HepG2 (cell line): ENCODE results near the gene SNX2. TPM values are rescaled to one million over a fixed set of nuclear protein-coding genes. Genes with fewer than 3 reads are reported as not detected.

Experiments
- ATAC-seq: fragments of 200-7000 bp; cut with Tn5 transposase; 3 replicates; pipeline ENCODE4 v1.9.1; 2020; ENCODE audit warnings: mild to moderate bottlenecking, moderate library complexity
- BruUV-seq: library from RNA; stranded (reverse); fragments of 400-500 nt; replicated peaks from 2 replicates; lab custom pipeline; 2021; lab: Mats Ljungman, UMichigan
- CTCF ChIA-PET: fragments of 300-600 bp; formaldehyde crosslinking; extraction: SDS; loops from one replicate; lab custom pipeline; 2021; ENCODE audit warnings: low total read pairs, inconsistent platforms, low intra/inter-chr PET ratio; lab: Yijun Ruan, JAX
- POLR2A ChIA-PET: fragments of 350-600 bp; sonication (Branson Sonifier 250); formaldehyde crosslinking; loops from one replicate; lab custom pipeline; 2020; ENCODE audit warnings: antibody characterized with exemption, inconsistent platforms; lab: Yijun Ruan, JAX
- DNase-seq: peaks from one replicate; pipeline ENCODE4 v3.0.0-alpha.2; 2015; ENCODE audit warnings: low spot score
- FAIRE-seq: peaks from 3 replicates; lab custom pipeline; 2011; peaks lifted over from hg19 to GRCh38; lab: Jason Lieb, UNC
- H2AFZ ChIP-seq: one replicate; pipeline ENCODE4 v1.6.1; 2011; ENCODE audit warnings: low read length, inconsistent platforms
- H3K27ac ChIP-seq: fragments of 300-600 bp; 3 replicates; pipeline ENCODE4 v1.8.0; 2011; ENCODE audit warnings: mixed run types, mild to moderate bottlenecking, mixed read lengths, low read length, inconsistent platforms; ENCODE audit not compliant: insufficient read depth; ENCODE audit errors: extremely low read length
- H3K27me3 ChIP-seq, 2 experiments: fragments of 200-600 bp in 1 of 2; 2 replicates in 1 of 2; 3 replicates in 1 of 2; pipeline versions ENCODE4 v1.6.0 to v1.8.0; 2011; ENCODE audit warnings: low read length in 2 of 2, mild to moderate bottlenecking in 2 of 2, moderate library complexity in 2 of 2, inconsistent platforms in 1 of 2; ENCODE audit not compliant: insufficient read depth in 2 of 2, control insufficient read depth in 1 of 2
- H3K36me3 ChIP-seq, 2 experiments: fragments of 200-600 bp in 1 of 2; replicated peaks in 1 of 2; 2 replicates in 1 of 2; 3 replicates in 1 of 2; pipeline versions ENCODE4 v1.5.1 to v1.8.0; 2011; ENCODE audit warnings: low read length in 2 of 2, inconsistent platforms in 1 of 2; ENCODE audit not compliant: insufficient read depth in 2 of 2, control insufficient read depth in 1 of 2
- H3K4me1 ChIP-seq: 2 replicates; pipeline ENCODE4 v1.5.1; 2012; ENCODE audit warnings: low read length, inconsistent platforms; ENCODE audit not compliant: insufficient read depth
- H3K4me2 ChIP-seq: 2 replicates; pipeline ENCODE4 v1.6.0; 2011; ENCODE audit warnings: low read depth, low read length, inconsistent platforms
- H3K4me3 ChIP-seq, 3 experiments: fragments of 200-600 bp in 1 of 3; sonication (generic), shearing (Covaris generic) in 1 of 3; replicated peaks in 1 of 3; 2 replicates each; pipeline ENCODE4 v1.5.1; 2011 to 2016; ENCODE audit warnings: low read length in 3 of 3, inconsistent platforms in 2 of 3, low read depth in 2 of 3, mild to moderate bottlenecking in 2 of 3, control low read depth in 1 of 3, mixed read lengths in 1 of 3; ENCODE audit not compliant: insufficient read depth in 1 of 3
- H3K79me2 ChIP-seq: one replicate; pipeline ENCODE4 v1.6.1; 2011; ENCODE audit warnings: low read length, inconsistent platforms; ENCODE audit not compliant: insufficient read depth
- H3K9ac ChIP-seq: 2 replicates; pipeline ENCODE4 v1.6.0; 2011; ENCODE audit warnings: mild to moderate bottlenecking, low read depth, low read length, inconsistent platforms; ENCODE audit not compliant: insufficient read depth
- H3K9me3 ChIP-seq: 2 replicates; pipeline ENCODE4 v1.5.1; 2012; ENCODE audit warnings: mild to moderate bottlenecking, low read length
- H4K20me1 ChIP-seq: 2 replicates; pipeline ENCODE4 v1.6.0; 2011; ENCODE audit warnings: inconsistent platforms, mild to moderate bottlenecking, low read length, moderate library complexity; ENCODE audit not compliant: insufficient read depth
- ARHGAP35 ChIP-seq: sonication (generic); formaldehyde crosslinking; IDR thresholded peaks from 2 replicates; pipeline ENCODE4 v1.9.0; 2022; ENCODE audit warnings: mild to moderate bottlenecking, inconsistent platforms, moderate library complexity, missing genetic modification reagents, borderline replicate concordance
- CREB3 ChIP-seq: sonication (generic); formaldehyde crosslinking; IDR thresholded peaks from 2 replicates; pipeline ENCODE4 v1.5.0; 2020; ENCODE audit warnings: missing genetic modification reagents
- DMTF1 ChIP-seq: sonication (generic); formaldehyde crosslinking; IDR thresholded peaks from 2 replicates; pipeline ENCODE4 v1.4.0; 2020; ENCODE audit warnings: mild to moderate bottlenecking, missing genetic modification reagents
- MAFF ChIP-seq: IDR thresholded peaks from 2 replicates; pipeline ENCODE4 v1.6.1; 2011; ENCODE audit warnings: low read depth, low read length, improper control_type of control experiment
- MLLT10 ChIP-seq: sonication (generic); formaldehyde crosslinking; IDR thresholded peaks from 2 replicates; pipeline ENCODE4 v1.4.0; 2020; ENCODE audit warnings: missing genetic modification reagents
- NCOA1 ChIP-seq: sonication (generic); formaldehyde crosslinking; IDR thresholded peaks from 2 replicates; pipeline ENCODE4 v1.9.0; 2021; ENCODE audit warnings: missing genetic modification reagents
- RAD21 ChIP-seq: fragments of 450-650 bp; formaldehyde crosslinking; IDR thresholded peaks from 2 replicates; pipeline ENCODE4 v1.5.0; 2020; ENCODE audit warnings: mild to moderate bottlenecking
- RELA ChIP-seq: sonication (generic); formaldehyde crosslinking; IDR thresholded peaks from 2 replicates; pipeline ENCODE4 v1.4.0; 2020; ENCODE audit warnings: missing genetic modification reagents
- SMARCE1 ChIP-seq: fragments of 450-650 bp; IDR thresholded peaks from 2 replicates; pipeline ENCODE4 v1.6.1; 2017; ENCODE audit warnings: borderline replicate concordance
- SP2 ChIP-seq: sonication (generic); formaldehyde crosslinking; IDR thresholded peaks from 2 replicates; pipeline ENCODE4 v1.5.1; 2020; ENCODE audit warnings: mild to moderate bottlenecking, missing genetic modification reagents
- SYNCRIP ChIP-seq: fragments of 200-400 bp; formaldehyde crosslinking; IDR thresholded peaks from 2 replicates; pipeline ENCODE4 v1.6.1; 2018; ENCODE audit warnings: mild to moderate bottlenecking, low read depth, low read length; ENCODE audit not compliant: insufficient read depth
- ZBTB38 ChIP-seq: sonication (generic); formaldehyde crosslinking; IDR thresholded peaks from 2 replicates; pipeline ENCODE4 v1.5.1; 2020; ENCODE audit warnings: mild to moderate bottlenecking, missing genetic modification reagents
- ZNF136 ChIP-seq: sonication (generic); formaldehyde crosslinking; IDR thresholded peaks from 2 replicates; pipeline ENCODE4 v1.8.1; 2022; ENCODE audit warnings: low read depth, mild to moderate bottlenecking, moderate library complexity, missing genetic modification reagents
- ZNF251 ChIP-seq: sonication (generic); formaldehyde crosslinking; IDR thresholded peaks from 2 replicates; pipeline ENCODE4 v1.9.0; 2021; ENCODE audit warnings: mild to moderate bottlenecking, missing genetic modification reagents
- ZNF354B ChIP-seq: sonication (generic); formaldehyde crosslinking; IDR thresholded peaks from 2 replicates; pipeline ENCODE4 v1.8.0; 2022; ENCODE audit warnings: mild to moderate bottlenecking, missing genetic modification reagents
- ZNF468 ChIP-seq: sonication (generic); formaldehyde crosslinking; IDR thresholded peaks from 2 replicates; pipeline ENCODE4 v1.8.0; 2022; ENCODE audit warnings: mild to moderate bottlenecking, moderate library complexity, missing genetic modification reagents
- ZNF615 ChIP-seq: sonication (generic); formaldehyde crosslinking; IDR thresholded peaks from 2 replicates; pipeline ENCODE4 v1.5.0; 2020; ENCODE audit warnings: mild to moderate bottlenecking, missing genetic modification reagents, borderline replicate concordance
- ZNF788 ChIP-seq: sonication (generic); formaldehyde crosslinking; IDR thresholded peaks from 2 replicates; pipeline ENCODE4 v1.5.0; 2020; ENCODE audit warnings: mild to moderate bottlenecking, missing genetic modification reagents, borderline replicate concordance
- ZNF878 ChIP-seq: sonication (generic); formaldehyde crosslinking; IDR thresholded peaks from 2 replicates; pipeline ENCODE4 v1.8.1; 2023; ENCODE audit warnings: mild to moderate bottlenecking, missing genetic modification reagents, moderate library complexity
- WGBS: methylation state at CpG from one replicate; pipeline ENCODE4 v1.1.6; 2017; ENCODE audit warnings: low lambda C conversion rate; 5-methylcytosine and 5-hydroxymethylcytosine counted together
- in situ Hi-C: cut with HindIII; loops from 2 replicates; pipeline ENCODE4 v1.10.0; 2017; ENCODE audit warnings: low pct_unique_long_range_greater_than_20kb; ENCODE audit not compliant: extremely low pct_ligation_motif_present
- intact Hi-C: fragments of 100-400 bp; cut with micrococcal nuclease; formaldehyde crosslinking; loops from one replicate; pipeline ENCODE4 v1.10.0; 2022; ENCODE audit not compliant: unreplicated experiment
- polyA plus RNA-seq, 8 experiments: library from polyadenylated mRNA; depleted of rRNA in 3 of 8; stranded (reverse) in 7 of 8; unstranded in 1 of 8; fragments of >200 nt; fragmentation: Illumina TruSeq in 4 of 8; extraction: Trizol in 4 of 8; gene quantifications; 2 replicates each; pipeline versions ENCODE4 v1.2.1 to v1.2.3, GENCODE V29; 2011 to 2016; ENCODE audit warnings: low read depth in 4 of 8, missing spikeins in 1 of 8, mixed read lengths in 1 of 8; ENCODE audit not compliant: insufficient read depth in 1 of 8
- total RNA-seq, 5 experiments: library from RNA; depleted of rRNA; stranded (reverse); fragments of >200 nt; fragmentation: Illumina TruSeq; extraction: Trizol; gene quantifications; 2 replicates each; pipeline ENCODE4 v1.2.3, GENCODE V29; 2016; ENCODE audit warnings: low read depth in 1 of 5

SNX2 gene
- total and polyA plus RNA-seq, 2 of the 13 experiments (the other 11 are each of a cell fraction or from before 2014, with no cell fraction given) = 26.4 to 78.8 TPM

GRCh38 chr5:122741681-122742080, 33.2 kb upstream of the SNX2 start:
- H3K27me3 ChIP-seq = peaks cover 1 to 4% of the 10 kb centered on the region in 2 experiments; a peak in 2 of 5 replicates
- no peak overlapping the region for H3K27ac ChIP-seq
- BruUV-seq = no TSS peak
- no peaks in the 10 kb centered on the region for H4K20me1 ChIP-seq
- no peaks in the 10 kb centered on the region for H3K4me1 ChIP-seq
- H2AFZ ChIP-seq = no peak overlapping the region
- no peak overlapping the region for H3K9ac ChIP-seq
- H3K4me2 ChIP-seq = no peak overlapping the region
- FAIRE-seq = no peak
- DNase-seq = no peak
- ATAC-seq = no peak
- ChIA-PET POLR2A (no interaction called here), CTCF (no interaction called here)
- no peaks in the 10 kb centered on the region for H3K9me3 ChIP-seq
- no peak for TF ChIP-seq SP2 (CRISPR knock-in tag)
- no peak for TF ChIP-seq ZNF251
- TF ChIP-seq SMARCE1 = no peak
- TF ChIP-seq MLLT10 (CRISPR knock-in tag) = no peak
- no peak for TF ChIP-seq ZNF354B
- TF ChIP-seq MAFF = no peak
- no peak for TF ChIP-seq ZBTB38 (CRISPR knock-in tag)
- in situ Hi-C loops = no loop called here
- intact Hi-C loops = no loop called here
- 27% methylated on average over 2 of the region's 2 CpGs for WGBS
- H3K36me3 ChIP-seq = no peaks in the 10 kb centered on the region
- H3K4me3 ChIP-seq = no peak overlapping the region
- H3K79me2 ChIP-seq = no peaks in the 10 kb centered on the region

GRCh38 chr5:122743261-122743660, 31.6 kb upstream of the SNX2 start:
- FAIRE-seq = no peak
- POLR2A ChIA-PET = no interaction called here
- 5% methylated on average over 3 of the region's 3 CpGs for WGBS
- no peak overlapping the region for H3K27ac ChIP-seq
- H3K79me2 ChIP-seq = no peaks in the 10 kb centered on the region
- H4K20me1 ChIP-seq = no peaks in the 10 kb centered on the region
- no peak overlapping the region for H3K4me2 ChIP-seq
- H3K9ac ChIP-seq = no peak overlapping the region
- no peaks in the 10 kb centered on the region for H3K9me3 ChIP-seq
- intact Hi-C loops (no loop called here), in situ Hi-C loops (no loop called here)
- H3K4me3 ChIP-seq = no peak overlapping the region
- no peak for ATAC-seq
- no TSS peak for BruUV-seq
- DNase-seq = no peak
- H3K36me3 ChIP-seq = no peaks in the 10 kb centered on the region
- H3K4me1 ChIP-seq = no peaks in the 10 kb centered on the region
- H3K27me3 ChIP-seq = peaks cover 1 to 4% of the 10 kb centered on the region in 2 experiments; a peak in 2 of 5 replicates
- H2AFZ ChIP-seq = no peak overlapping the region
- CTCF ChIA-PET = no interaction called here
- no peak for TF ChIP-seq SYNCRIP
- TF ChIP-seq DMTF1 (CRISPR knock-in tag) = no peak
- no peak for TF ChIP-seq ZNF136 (CRISPR knock-in tag)
- TF ChIP-seq ARHGAP35 = no peak
- no peak for TF ChIP-seq ZNF615
- TF ChIP-seq CREB3 (CRISPR knock-in tag) = no peak
- no peak for TF ChIP-seq ZNF878 (CRISPR knock-in tag)
- no peak for TF ChIP-seq NCOA1
- TF ChIP-seq RAD21 = no peak
- TF ChIP-seq RELA (CRISPR knock-in tag) = no peak
- no peak for TF ChIP-seq ZNF468
- TF ChIP-seq ZNF788 (CRISPR knock-in tag) = no peak
